ENCODE measurements around the gene MC1R. TPM values are rescaled to one million over a fixed set of nuclear protein-coding genes. Genes with fewer than 3 reads are reported as not detected.

MC1R gene
- total and polyA plus RNA-seq, 4 experiments from 2014 or later, result 0.22 to 13.5 (median 12.6) TPM; not detected in 1

DNA sequence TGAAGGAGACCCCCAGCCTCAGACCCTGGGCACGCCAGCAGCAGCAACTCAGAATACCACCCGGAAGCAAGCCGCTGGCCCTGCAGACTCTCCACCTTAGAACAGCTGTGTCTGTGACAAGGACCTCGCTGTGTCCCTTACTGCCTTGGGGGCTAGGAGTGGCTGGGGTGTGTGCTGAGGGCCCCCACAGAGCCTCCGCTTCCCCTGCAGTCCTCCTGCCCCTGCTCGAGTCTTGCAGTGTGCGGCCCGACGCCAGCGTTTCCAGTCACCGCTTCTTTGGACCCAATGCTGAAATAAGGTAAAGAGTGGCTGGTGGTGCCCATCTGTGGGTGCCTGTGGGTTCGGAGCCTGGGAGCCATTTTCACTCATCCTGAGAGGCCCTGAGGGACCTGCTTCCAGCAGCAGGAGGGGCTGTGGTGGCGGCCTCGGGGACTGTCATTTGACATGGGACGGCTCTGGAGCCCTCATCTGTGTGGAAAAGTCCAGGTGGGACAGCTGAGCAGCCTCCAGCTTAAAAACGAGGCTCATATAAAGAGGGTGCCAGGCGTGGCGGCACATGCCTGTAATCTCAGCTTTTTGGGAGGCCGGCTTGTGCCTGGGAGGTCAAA, 14.7 kb upstream of the MC1R start:
- intact Hi-C loops (cut with micrococcal nuclease), result no loop called here
- Histone ChIP-seq H3K27ac (ENCODE audit: low read depth, low read length) (no peak overlapping the region), H3K27me3 (ENCODE audit: insufficient read depth, low read length) (no peaks in the 10 kb centered on the region), H3K4me3 (ENCODE audit: low read length in 2 of 2) (no peak overlapping the region), H3K9me3 (ENCODE audit: control insufficient read depth in 1 of 2, low read length in 2 of 2) (no peaks in the 10 kb centered on the region), H3K4me1 (ENCODE audit: insufficient read depth, low read length) (no peaks in the 10 kb centered on the region), H3K36me3 (ENCODE audit: insufficient read depth, low read length) (peaks cover 41% of the 10 kb centered on the region)
- Mint-ChIP-seq H3K36me3 (peaks cover 28 to 50% of the 10 kb centered on the region in 2 donors), H3K27ac (no peak overlapping the region), H3K4me1 (no peaks in the 10 kb centered on the region), H3K4me3 (no peak overlapping the region), H3K27me3 (no peaks in the 10 kb centered on the region), H3K9me3 (no peaks in the 10 kb centered on the region)
- ChIA-PET POLR2A (ENCODE audit: partially characterized antibody) (no interaction called here), CTCF (ENCODE audit: partially characterized antibody) (no interaction called here)
- no peak for DNase-seq

DNA sequence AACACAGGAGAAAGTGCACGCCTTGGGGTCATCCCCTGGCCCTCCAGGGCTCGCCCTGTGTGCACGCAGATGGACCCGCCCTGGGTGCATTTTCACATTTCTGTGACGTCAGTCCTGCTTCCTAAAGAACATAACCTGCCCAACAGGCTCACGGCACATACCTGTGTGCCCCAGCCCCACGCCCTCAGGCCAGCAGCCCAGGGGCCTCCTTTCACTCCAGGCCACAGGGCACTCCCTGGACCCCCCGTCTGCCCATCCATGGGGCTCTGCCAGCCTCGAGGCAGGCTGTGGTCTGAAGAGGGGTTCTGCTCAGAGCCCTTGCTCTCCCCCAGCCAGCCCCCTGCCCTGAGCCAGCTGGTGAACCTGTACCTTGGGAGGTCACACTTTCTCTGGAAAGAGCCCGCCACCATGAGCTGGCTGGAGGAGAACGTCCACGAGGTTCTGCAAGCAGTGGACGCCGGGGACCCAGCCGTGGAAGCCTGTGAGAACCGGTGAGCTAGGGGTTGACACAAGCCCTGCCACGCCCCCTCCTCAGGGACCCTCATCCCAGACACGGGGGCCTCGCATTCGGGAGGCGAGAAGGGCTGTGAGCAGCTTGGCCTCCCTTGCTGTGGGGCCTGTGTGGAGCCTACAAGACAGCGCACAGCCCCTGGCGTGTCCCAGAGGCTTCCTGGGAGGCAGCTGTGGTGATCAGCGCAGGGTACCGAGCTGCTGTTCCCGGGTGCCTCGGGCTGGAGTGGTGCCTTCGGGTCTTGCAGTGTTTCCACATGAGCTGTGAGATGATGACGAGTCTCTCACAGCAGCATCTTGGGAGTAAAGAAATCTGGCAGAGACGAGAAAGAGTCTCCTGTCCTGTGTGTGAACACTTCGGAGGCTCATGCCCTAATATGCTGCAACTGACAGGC, 13.8 kb upstream of the MC1R start:
- no peak for DNase-seq
- ChIA-PET CTCF (ENCODE audit: partially characterized antibody) (no interaction called here), POLR2A (ENCODE audit: partially characterized antibody) (no interaction called here)
- Mint-ChIP-seq H3K27me3 (no peaks in the 10 kb centered on the region), H3K36me3 (peaks cover 22 to 48% of the 10 kb centered on the region in 2 donors), H3K4me1 (peaks cover 0 to 5% (median 0%) of the 10 kb centered on the region in 4 donors), H3K27ac (no peak overlapping the region), H3K9me3 (no peaks in the 10 kb centered on the region), H3K4me3 (no peak overlapping the region)
- H3K27me3 ChIP-seq (ENCODE audit: insufficient read depth, low read length), result no peaks in the 10 kb centered on the region
- no peak overlapping the region for H3K4me3 ChIP-seq (ENCODE audit: low read length in 2 of 2)
- H3K36me3 ChIP-seq (ENCODE audit: insufficient read depth, low read length), result peaks cover 33% of the 10 kb centered on the region
- no peaks in the 10 kb centered on the region for H3K9me3 ChIP-seq (ENCODE audit: control insufficient read depth in 1 of 2, low read length in 2 of 2)
- H3K27ac ChIP-seq (ENCODE audit: low read depth, low read length), result no peak overlapping the region
- intact Hi-C loops (cut with micrococcal nuclease), result no loop called here
- no peaks in the 10 kb centered on the region for H3K4me1 ChIP-seq (ENCODE audit: insufficient read depth, low read length)

DNA sequence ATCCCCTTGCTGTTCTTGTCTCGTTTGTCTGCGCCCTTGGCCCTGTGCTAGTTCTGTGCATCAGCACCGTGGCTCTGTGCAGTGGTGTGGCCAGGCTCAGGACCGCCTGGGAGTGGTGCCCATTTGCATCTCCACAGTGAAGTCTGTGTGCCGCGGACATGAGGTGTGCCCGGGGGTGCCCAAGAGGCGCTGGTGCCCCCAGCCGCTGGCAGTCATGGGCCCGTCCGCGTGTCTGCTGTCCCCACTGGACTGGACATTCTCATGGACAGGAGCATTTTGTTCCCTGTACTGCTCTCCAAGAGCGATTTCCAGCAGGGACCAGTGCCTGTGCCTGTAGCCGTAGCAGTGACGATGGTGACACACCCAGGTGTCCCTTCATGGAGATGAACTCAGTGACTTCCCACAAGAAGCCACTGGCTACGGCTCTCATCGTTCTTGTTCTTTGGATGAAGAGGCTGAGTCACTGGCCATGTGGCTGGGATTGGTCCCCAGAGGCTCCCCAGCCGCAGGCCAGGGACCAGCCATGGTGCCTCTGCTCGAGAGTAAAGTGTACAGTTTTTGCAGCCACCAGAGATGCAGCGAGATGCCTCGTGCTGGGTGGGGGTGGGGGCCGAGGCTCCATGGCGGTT, 13.0 kb upstream of the MC1R start:
- Mint-ChIP-seq H3K36me3 (peaks cover 16 to 47% of the 10 kb centered on the region in 2 donors), H3K27ac (no peak overlapping the region)
- POLR2A ChIA-PET (ENCODE audit: partially characterized antibody), result no interaction called here

DNA sequence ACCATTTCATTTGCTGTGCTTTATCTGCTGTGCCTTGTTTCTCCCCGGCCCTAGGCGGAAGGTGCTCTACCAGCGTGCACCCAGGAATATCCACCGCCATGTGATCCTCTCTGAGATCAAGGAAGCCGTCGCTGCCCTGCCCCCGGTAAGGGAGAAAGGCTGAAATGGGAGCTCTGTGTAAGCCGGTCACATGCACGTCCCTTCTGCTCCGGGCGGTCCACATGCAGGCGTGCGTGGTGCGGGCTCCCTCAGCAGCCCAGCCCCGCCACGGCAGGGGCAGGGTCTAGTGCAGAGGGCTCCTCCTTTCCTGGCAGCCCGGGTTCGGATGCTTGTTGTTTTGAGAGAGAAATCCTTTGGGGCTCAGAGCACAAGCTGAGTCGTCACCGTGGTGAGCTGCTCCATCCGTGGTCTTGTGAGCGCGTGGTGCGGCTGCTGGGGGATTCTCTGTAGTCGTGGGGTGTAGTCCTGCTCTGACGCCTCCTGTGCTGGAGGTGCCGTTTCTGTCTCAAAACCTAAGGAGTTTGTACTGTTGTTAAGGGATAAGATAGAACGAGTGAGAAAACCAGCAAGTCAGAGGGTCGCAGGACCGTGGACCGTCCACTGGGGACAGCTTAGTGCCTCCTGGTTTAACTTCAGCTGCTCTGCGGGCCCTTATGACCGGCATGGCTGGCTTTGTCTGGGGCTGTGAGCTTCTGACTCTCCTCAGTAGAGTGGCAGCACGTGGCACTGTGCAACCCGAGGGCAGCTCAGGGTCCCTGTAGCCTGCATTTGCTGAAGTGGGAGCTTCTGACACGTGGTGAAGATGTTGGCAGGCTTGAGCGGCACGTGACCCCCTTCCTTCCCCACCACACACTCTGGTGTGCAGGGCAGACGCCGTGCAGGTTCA, 12.3 kb upstream of the MC1R start:
- H3K4me3 ChIP-seq (ENCODE audit: low read length in 2 of 2), result no peak overlapping the region
- H3K36me3 Mint-ChIP-seq, result peaks cover 16 to 46% of the 10 kb centered on the region in 2 donors
- H3K27ac Mint-ChIP-seq, result peak overlapping the region in 1 of 7 donors; percentile 35
- no peak overlapping the region for H3K4me3 Mint-ChIP-seq
- ChIA-PET POLR2A (ENCODE audit: partially characterized antibody) (no interaction called here), CTCF (ENCODE audit: partially characterized antibody) (interaction anchor here (1.3 to 2.3 kb wide), 2 partner anchors 9 to 200 kb away, joined by 6 to 14 read pairs; no protein-coding TSS in a partner anchor)
- H3K9me3 Mint-ChIP-seq, result no peaks in the 10 kb centered on the region
- no peaks in the 10 kb centered on the region for H3K27me3 ChIP-seq (ENCODE audit: insufficient read depth, low read length)
- H3K9me3 ChIP-seq (ENCODE audit: control insufficient read depth in 1 of 2, low read length in 2 of 2), result no peaks in the 10 kb centered on the region
- no peaks in the 10 kb centered on the region for H3K27me3 Mint-ChIP-seq
- H3K27ac ChIP-seq (ENCODE audit: low read depth, low read length), result no peak overlapping the region
- H3K4me1 ChIP-seq (ENCODE audit: insufficient read depth, low read length), result peaks cover 3% of the 10 kb centered on the region
- H3K4me1 Mint-ChIP-seq, result peaks cover 0 to 13% (median 2%) of the 10 kb centered on the region in 4 donors
- peak in 1 of 5 donors; percentile 35 for DNase-seq
- H3K36me3 ChIP-seq (ENCODE audit: insufficient read depth, low read length), result peaks cover 25% of the 10 kb centered on the region
- intact Hi-C loops (cut with micrococcal nuclease), result no loop called here

More for the DNA sequence above, 13.0 kb upstream of the MC1R start:
- H3K27me3 ChIP-seq (ENCODE audit: insufficient read depth, low read length), result no peaks in the 10 kb centered on the region
- no peaks in the 10 kb centered on the region for H3K27me3 Mint-ChIP-seq
- H3K4me1 Mint-ChIP-seq, result peaks cover 0 to 12% (median 0%) of the 10 kb centered on the region in 4 donors
- CTCF ChIA-PET (ENCODE audit: partially characterized antibody), result interaction anchor here (1.3 kb wide), 1 partner anchor 8 kb away, joined by 6 read pairs; no protein-coding TSS in a partner anchor
- no peaks in the 10 kb centered on the region for H3K9me3 Mint-ChIP-seq
- peaks cover 27% of the 10 kb centered on the region for H3K36me3 ChIP-seq (ENCODE audit: insufficient read depth, low read length)
- DNase-seq, result no peak
- no peak overlapping the region for H3K27ac ChIP-seq (ENCODE audit: low read depth, low read length)
- no peak overlapping the region for H3K4me3 Mint-ChIP-seq
- intact Hi-C loops (cut with micrococcal nuclease), result no loop called here
- no peak overlapping the region for H3K4me3 ChIP-seq (ENCODE audit: low read length in 2 of 2)
- peaks cover 3% of the 10 kb centered on the region for H3K4me1 ChIP-seq (ENCODE audit: insufficient read depth, low read length)
- no peaks in the 10 kb centered on the region for H3K9me3 ChIP-seq (ENCODE audit: control insufficient read depth in 1 of 2, low read length in 2 of 2)

GRCh38 chr16:89907055-89907814, 11.4 kb upstream of the MC1R start:
- peaks cover 3% of the 10 kb centered on the region for H3K4me1 ChIP-seq (ENCODE audit: insufficient read depth, low read length)
- no peaks in the 10 kb centered on the region for H3K9me3 Mint-ChIP-seq
- H3K4me1 Mint-ChIP-seq, result peaks cover 0 to 13% (median 2%) of the 10 kb centered on the region in 4 donors
- H3K36me3 Mint-ChIP-seq, result peaks cover 17 to 49% of the 10 kb centered on the region in 2 donors
- ChIA-PET CTCF (ENCODE audit: partially characterized antibody) (interaction anchor here (0.7 to 2.3 kb wide), 7 partner anchors 10 to 208 kb away, joined by 3 to 14 read pairs (median 4); partner anchors contain the start of genes MC1R and TCF25), POLR2A (ENCODE audit: partially characterized antibody) (no interaction called here)
- no peak overlapping the region for H3K27ac ChIP-seq (ENCODE audit: low read depth, low read length)
- peak in 1 of 5 donors; percentile 32 for DNase-seq
- peaks cover 25% of the 10 kb centered on the region for H3K36me3 ChIP-seq (ENCODE audit: insufficient read depth, low read length)
- H3K27ac Mint-ChIP-seq, result peak overlapping the region in 1 of 7 donors; percentile 35
- no peaks in the 10 kb centered on the region for H3K9me3 ChIP-seq (ENCODE audit: control insufficient read depth in 1 of 2, low read length in 2 of 2)
- no peak overlapping the region for H3K4me3 ChIP-seq (ENCODE audit: low read length in 2 of 2)
- H3K27me3 Mint-ChIP-seq, result no peaks in the 10 kb centered on the region
- H3K27me3 ChIP-seq (ENCODE audit: insufficient read depth, low read length), result no peaks in the 10 kb centered on the region
- H3K4me3 Mint-ChIP-seq, result no peak overlapping the region
- intact Hi-C loops (cut with micrococcal nuclease), result no loop called here

DNA sequence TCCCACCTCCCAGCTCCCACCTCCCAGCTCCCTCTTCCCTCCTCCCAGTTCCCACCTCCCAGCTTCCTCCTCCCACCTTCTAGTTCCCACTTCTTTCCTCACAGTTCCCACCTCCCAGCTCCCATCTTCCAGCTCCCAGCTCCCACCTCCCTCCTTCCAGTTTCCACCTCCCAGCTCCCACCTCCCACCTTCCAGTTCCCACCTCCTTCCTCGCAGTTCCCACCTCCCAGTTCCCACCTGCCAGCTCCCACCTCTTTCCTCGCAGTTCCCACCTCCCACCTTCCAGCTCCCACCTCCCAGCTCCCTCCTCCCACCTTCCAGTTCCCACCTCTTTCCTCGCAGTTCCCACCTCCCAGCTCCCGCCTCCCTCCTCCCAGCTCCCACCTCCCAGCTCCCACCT, 10.4 kb upstream of the MC1R start:
- H3K9me3 Mint-ChIP-seq, result no peaks in the 10 kb centered on the region
- H3K36me3 Mint-ChIP-seq, result peaks cover 17 to 45% of the 10 kb centered on the region in 2 donors
- no peak overlapping the region for H3K4me3 ChIP-seq (ENCODE audit: low read length in 2 of 2)
- no peaks in the 10 kb centered on the region for H3K9me3 ChIP-seq (ENCODE audit: control insufficient read depth in 1 of 2, low read length in 2 of 2)
- ChIA-PET POLR2A (ENCODE audit: partially characterized antibody) (interaction anchor here (0.8 to 1.2 kb wide), 3 partner anchors 9 to 197 kb away, joined by 3 read pairs; partner anchors contain the start of gene TUBB3), CTCF (ENCODE audit: partially characterized antibody) (interaction anchor here (1.1 to 3.5 kb wide), 7 partner anchors 11 to 208 kb away, joined by 3 to 33 read pairs (median 6); partner anchors contain the start of genes MC1R and SPATA2L)
- no peaks in the 10 kb centered on the region for H3K27me3 Mint-ChIP-seq
- peaks cover 3% of the 10 kb centered on the region for H3K4me1 ChIP-seq (ENCODE audit: insufficient read depth, low read length)
- no peak for DNase-seq
- H3K27me3 ChIP-seq (ENCODE audit: insufficient read depth, low read length), result no peaks in the 10 kb centered on the region
- H3K27ac ChIP-seq (ENCODE audit: low read depth, low read length), result no peak overlapping the region
- peaks cover 0 to 16% (median 2%) of the 10 kb centered on the region in 4 donors for H3K4me1 Mint-ChIP-seq
- H3K27ac Mint-ChIP-seq, result no peak overlapping the region
- H3K36me3 ChIP-seq (ENCODE audit: insufficient read depth, low read length), result peaks cover 25% of the 10 kb centered on the region
- no peak overlapping the region for H3K4me3 Mint-ChIP-seq
- intact Hi-C loops (cut with micrococcal nuclease), result no loop called here

Data from CD4-positive, alpha-beta memory T cell (primary cell).